SK-N-MC (cell line): ENCODE results near the gene TCF12.

ENCODE experiments used
- EZH2 ChIP-seq: fragments of 200-600 bp; sonication (generic); IDR thresholded peaks from one replicate; pipeline ENCODE4 v1.6.1; 2017; ENCODE audit warnings: antibody characterized with exemption
- FOXP2 ChIP-seq: optimal IDR thresholded peaks from 2 replicates; pipeline ENCODE3; 2011; ENCODE audit warnings: mild to moderate bottlenecking, moderate library complexity; ENCODE audit not compliant: insufficient read depth; ENCODE audit errors: extremely low read length, control extremely low read depth
- POLR2AphosphoS5 ChIP-seq: IDR thresholded peaks from 2 replicates; pipeline ENCODE4 v1.6.1; 2012; ENCODE audit warnings: mild to moderate bottlenecking, low read depth, low read length, borderline replicate concordance

DNA sequence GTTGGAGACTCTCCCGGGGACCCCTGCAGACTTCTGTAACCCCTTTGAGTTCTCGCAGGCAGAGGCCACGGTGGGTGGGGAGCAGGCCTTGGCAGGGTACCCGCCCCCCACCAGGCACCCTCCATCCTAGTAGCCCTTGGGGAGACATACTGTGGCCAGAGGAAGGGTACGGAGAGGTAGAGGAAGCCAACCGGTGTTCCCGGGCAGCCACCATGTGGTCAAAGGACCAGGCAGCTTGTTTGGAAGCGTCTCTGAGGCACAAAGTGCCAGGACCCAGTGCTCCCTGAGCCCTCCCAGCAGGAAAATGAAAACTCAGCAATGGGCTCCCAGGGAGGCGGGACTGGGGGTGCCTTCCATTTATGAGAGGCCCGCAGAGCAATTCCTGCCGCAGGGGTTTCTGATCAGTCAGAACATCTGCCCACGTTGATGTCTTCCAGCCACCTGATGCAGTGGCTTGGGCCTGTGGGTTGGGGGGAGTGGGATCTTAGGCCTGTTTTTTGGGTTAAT lies 404.9 kb downstream of the TCF12 start:
- TF ChIP-seq EZH2, result no peak
- no peak for TF ChIP-seq POLR2AphosphoS5
- no peak for TF ChIP-seq FOXP2
